Upper lobe of right lung (tissue), 1 donor: Measurements from ENCODE around the gene SEPTIN1. TPM values are rescaled to one million over a fixed set of nuclear protein-coding genes. Genes with fewer than 3 reads are reported as not detected.

ENCODE experiments used
- ATAC-seq: fragments of 200-7000 bp; cut with Tn5 transposase; one replicate; pipeline ENCODE4 v1.9.1; 2020; ENCODE audit warnings: mild to moderate bottlenecking, moderate library complexity
- DNase-seq: peaks from one replicate; pipeline ENCODE4 v3.0.0-alpha.2; 2020
- H3K27ac ChIP-seq: fragments of 200-600 bp; one replicate; pipeline ENCODE4 v1.8.0; 2022
- H3K27me3 ChIP-seq: fragments of 200-600 bp; one replicate; pipeline ENCODE4 v1.8.0; 2022; ENCODE audit warnings: mild to moderate bottlenecking
- H3K36me3 ChIP-seq: fragments of 200-600 bp; one replicate; pipeline ENCODE4 v1.8.0; 2022
- H3K4me1 ChIP-seq: fragments of 200-600 bp; one replicate; pipeline ENCODE4 v1.8.0; 2022
- H3K4me3 ChIP-seq: fragments of 200-600 bp; one replicate; pipeline ENCODE4 v1.8.0; 2022; ENCODE audit warnings: mild to moderate bottlenecking
- H3K9me3 ChIP-seq: fragments of 200-600 bp; one replicate; pipeline ENCODE4 v1.8.0; 2022
- CTCF ChIP-seq: fragments of 200-600 bp; IDR thresholded peaks from one replicate; pipeline ENCODE4 v1.8.0; 2022; ENCODE audit warnings: antibody characterized with exemption
- intact Hi-C: fragments of 100-400 bp; cut with DNase I; formaldehyde crosslinking; loops from one replicate; pipeline ENCODE4 v1.11.0; 2022
- total RNA-seq: library from RNA; stranded (reverse); fragmentation: NEBNext Ultra II Directional; extraction: Animal tissue kit (Norgen Biotek cat#: 25700); gene quantifications from one replicate; pipeline ENCODE4 v1.2.1, GENCODE V29; 2021
- donor health status: DM: no; HTN: yes; CAD: no; lungs with severe emphysema.

The SEPTIN1 gene
- total RNA-seq, 1 donor from 2014 or later, result 8.6 TPM

GRCh38 chr16:30355954-30356308, 26.4 kb downstream of the SEPTIN1 start:
- H3K4me1 ChIP-seq, result peaks cover 35% of the 10 kb centered on the region
- ATAC-seq (no peak), DNase-seq (no peak)
- H3K27ac ChIP-seq, result peak overlapping the region; percentile 97
- intact Hi-C loops, result no loop called here
- no peaks in the 10 kb centered on the region for H3K9me3 ChIP-seq
- no peaks in the 10 kb centered on the region for H3K27me3 ChIP-seq
- TF ChIP-seq CTCF, result no peak
- peaks cover 68% of the 10 kb centered on the region for H3K36me3 ChIP-seq
- peak overlapping the region; percentile 93 for H3K4me3 ChIP-seq

- Histone ChIP-seq H3K4me1 (peaks cover 35% of the 10 kb centered on the region), H3K9me3 (no peaks in the 10 kb centered on the region), H3K4me3 (peak within 1 kb of the TSS; percentile 93), H3K27me3 (no peaks in the 10 kb centered on the region), H3K36me3 (peaks cover 68% of the 10 kb centered on the region), H3K27ac (peak within 1 kb of the TSS; percentile 97)
- DNase-seq (peak; percentile 97), ATAC-seq (peak; percentile 90)
- TF ChIP-seq CTCF, result no peak
- intact Hi-C loops, result no loop called here
Measured at GRCh38 chr16:30355144-30355953, 27.0 kb downstream of the SEPTIN1 start, which contains the start of gene CD2BP2. CD2BP2 (minus strand) TSS chr16:30355308; CDS start chr16:30354681, 627 bp downstream.

- peaks cover 35% of the 10 kb centered on the region for H3K4me1 ChIP-seq
- no peak for DNase-seq
Measured at GRCh38 chr16:30354423-30355143, 27.8 kb downstream of the SEPTIN1 start.

GRCh38 chr16:30353438-30354129, 28.8 kb downstream of the SEPTIN1 start:
- peak overlapping the region; percentile 93 for H3K4me3 ChIP-seq
- H3K9me3 ChIP-seq, result no peaks in the 10 kb centered on the region
- DNase-seq, result no peak
- H3K27me3 ChIP-seq, result no peaks in the 10 kb centered on the region
- peaks cover 35% of the 10 kb centered on the region for H3K4me1 ChIP-seq
- intact Hi-C loops, result no loop called here
- no peak for ATAC-seq
- H3K27ac ChIP-seq, result no peak overlapping the region
- no peak for TF ChIP-seq CTCF
- H3K36me3 ChIP-seq, result peaks cover 56% of the 10 kb centered on the region

More at GRCh38 chr16:30354423-30355143, 27.8 kb downstream of the SEPTIN1 start:
- no peak for TF ChIP-seq CTCF
- Histone ChIP-seq H3K36me3 (peaks cover 65% of the 10 kb centered on the region), H3K27me3 (no peaks in the 10 kb centered on the region), H3K9me3 (no peaks in the 10 kb centered on the region), H3K4me3 (peak overlapping the region; percentile 93), H3K27ac (peak overlapping the region; percentile 97)
- ATAC-seq, result peak; percentile 30
- intact Hi-C loops, result no loop called here

- no peak for DNase-seq
- intact Hi-C loops, result no loop called here
- H3K36me3 ChIP-seq, result peaks cover 49% of the 10 kb centered on the region
- H3K27me3 ChIP-seq, result no peaks in the 10 kb centered on the region
- TF ChIP-seq CTCF, result no peak
- H3K4me1 ChIP-seq, result peaks cover 35% of the 10 kb centered on the region
- H3K4me3 ChIP-seq, result no peak overlapping the region
- peak overlapping the region; percentile 36 for H3K27ac ChIP-seq
- no peaks in the 10 kb centered on the region for H3K9me3 ChIP-seq
- no peak for ATAC-seq
Measured at GRCh38 chr16:30352488-30353401, 29.6 kb downstream of the SEPTIN1 start.
